Activated CD8-positive, alpha-beta T cell treated with anti-CD3 and anti-CD28 coated beads, Interleukin-2, amount 10 ng/mL, durations not matched to agents 7 days and 5 days (primary cell): ENCODE results near the gene TBX20. TPM values are rescaled to one million over a fixed set of nuclear protein-coding genes. Genes with fewer than 3 reads are reported as not detected.
A peak's percentile ranks its signal among the peaks of the same experiment; 100 is the strongest.

ENCODE experiments used
- ATAC-seq: fragments of 150-1000 bp; cut with Tn5 transposase; one replicate; pipeline ENCODE4 v1.10.0; 2021; ENCODE audit warnings: moderate library complexity
- CTCF ChIA-PET: fragments of 350-600 bp; sonication (Branson Sonifier 250); formaldehyde crosslinking; loops from one replicate; lab custom pipeline; 2021; ENCODE audit warnings: antibody characterized with exemption; lab: Charles Lee
- POLR2A ChIA-PET: fragments of 350-600 bp; sonication (Branson Sonifier 250); formaldehyde crosslinking; loops from one replicate; lab custom pipeline; 2021; ENCODE audit warnings: antibody characterized with exemption; lab: Charles Lee
- DNase-seq: peaks from one replicate; pipeline ENCODE4 v3.0.0-alpha.2; 2020
- H3K27ac Mint-ChIP-seq: one replicate; pipeline ENCODE4 v1.8.0; 2021; ENCODE audit warnings: mild to moderate bottlenecking, mixed read lengths
- H3K27me3 Mint-ChIP-seq: one replicate; pipeline ENCODE4 v1.8.0; 2021; ENCODE audit warnings: low read depth, mixed read lengths
- H3K36me3 Mint-ChIP-seq: one replicate; pipeline ENCODE4 v1.8.0; 2021; ENCODE audit warnings: low read depth, mixed read lengths
- H3K4me1 Mint-ChIP-seq: one replicate; pipeline ENCODE4 v1.8.0; 2021; ENCODE audit warnings: low read depth, mixed read lengths
- H3K4me3 Mint-ChIP-seq: one replicate; pipeline ENCODE4 v1.8.0; 2021; ENCODE audit warnings: mild to moderate bottlenecking, mixed read lengths
- H3K9me3 Mint-ChIP-seq: one replicate; pipeline ENCODE4 v1.8.0; 2022; ENCODE audit warnings: mixed read lengths; ENCODE audit not compliant: insufficient read depth
- total RNA-seq, 2 experiments: library from RNA; stranded (reverse); gene quantifications; one replicate each; pipeline ENCODE4 v1.2.3, GENCODE V29; 2021

Gene TBX20
- total RNA-seq, 2 experiments from 2014 or later, result not detected

- ChIA-PET CTCF (no interaction called here), POLR2A (no interaction called here)
- no peak for ATAC-seq
- DNase-seq, result no peak
- peak overlapping the region; percentile 25 for H3K27ac Mint-ChIP-seq
- H3K9me3 Mint-ChIP-seq, result peaks cover 10% of the 10 kb centered on the region
- peak overlapping the region; percentile 49 for H3K4me3 Mint-ChIP-seq
- H3K36me3 Mint-ChIP-seq, result peaks cover 26% of the 10 kb centered on the region
- peaks cover 25% of the 10 kb centered on the region for H3K4me1 Mint-ChIP-seq
- peaks cover 89% of the 10 kb centered on the region for H3K27me3 Mint-ChIP-seq
Observed at GRCh38 chr7:35254496-35255442, 869 bp upstream of the TBX20 start.

DNA sequence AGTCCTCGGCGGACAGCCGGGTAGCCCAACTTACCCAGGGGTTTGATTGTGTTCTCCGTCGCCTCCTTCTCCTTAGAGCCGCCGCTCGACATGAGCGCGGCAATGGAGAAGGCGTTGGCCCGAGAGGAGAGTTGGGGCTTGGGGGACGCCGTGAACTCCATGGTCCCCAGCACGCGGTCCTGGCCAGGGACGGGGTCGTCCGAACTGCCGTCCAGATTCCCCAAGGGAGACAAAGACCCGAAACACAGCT lies 515 bp downstream of the TBX20 start:
- DNase-seq (no peak), ATAC-seq (no peak)
- Mint-ChIP-seq H3K27me3 (peaks cover 89% of the 10 kb centered on the region), H3K4me1 (peaks cover 25% of the 10 kb centered on the region), H3K27ac (no peak overlapping the region), H3K36me3 (peaks cover 21% of the 10 kb centered on the region), H3K9me3 (peaks cover 10% of the 10 kb centered on the region), H3K4me3 (peak overlapping the region; percentile 51)
- ChIA-PET CTCF (no interaction called here), POLR2A (no interaction called here)

DNA sequence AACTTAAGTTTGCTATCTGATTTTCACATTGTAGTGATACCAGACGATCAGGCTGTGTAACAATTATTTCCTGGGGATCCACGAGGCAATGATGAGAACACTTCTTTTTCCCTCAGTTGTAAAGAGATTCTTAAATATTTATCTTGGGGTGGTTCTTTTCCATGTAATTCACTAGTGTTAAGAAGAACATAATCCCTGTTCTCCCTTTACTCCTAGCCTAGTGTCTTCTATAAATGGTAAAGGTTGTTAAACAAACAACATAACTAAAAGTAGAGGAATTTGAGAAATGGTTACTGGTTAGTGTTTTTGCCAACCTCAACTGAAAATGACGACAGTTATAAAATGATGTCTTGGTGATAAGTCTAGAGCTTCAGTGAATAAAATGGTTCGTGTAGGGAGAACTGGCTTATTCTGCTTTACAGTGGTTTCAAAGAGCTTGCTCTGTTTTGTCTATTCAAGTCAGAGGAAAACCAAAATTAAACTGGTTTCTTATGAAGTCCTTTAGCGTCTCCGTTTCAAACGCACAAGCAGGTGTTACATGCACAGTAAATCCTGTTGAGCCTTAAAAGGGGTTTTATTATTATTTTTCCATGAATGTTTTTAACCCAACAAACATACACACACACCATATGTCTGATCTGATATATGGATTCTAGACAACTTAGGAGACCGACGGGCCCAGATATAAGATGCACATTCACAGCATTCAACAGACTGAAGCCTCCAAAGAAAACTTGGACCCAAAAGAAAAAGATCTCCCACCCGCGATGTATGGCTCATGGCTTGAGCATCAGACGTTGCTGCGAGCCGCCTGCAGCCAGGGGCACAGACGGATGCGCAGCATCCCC lies 1.1 kb downstream of the TBX20 start:
- Mint-ChIP-seq H3K36me3 (peaks cover 20% of the 10 kb centered on the region), H3K4me3 (peak overlapping the region; percentile 51), H3K9me3 (peaks cover 10% of the 10 kb centered on the region), H3K27me3 (peaks cover 86% of the 10 kb centered on the region), H3K27ac (no peak overlapping the region), H3K4me1 (peaks cover 25% of the 10 kb centered on the region)
- POLR2A ChIA-PET, result no interaction called here
- DNase-seq (no peak), ATAC-seq (no peak)
- CTCF ChIA-PET, result no interaction called here

DNA sequence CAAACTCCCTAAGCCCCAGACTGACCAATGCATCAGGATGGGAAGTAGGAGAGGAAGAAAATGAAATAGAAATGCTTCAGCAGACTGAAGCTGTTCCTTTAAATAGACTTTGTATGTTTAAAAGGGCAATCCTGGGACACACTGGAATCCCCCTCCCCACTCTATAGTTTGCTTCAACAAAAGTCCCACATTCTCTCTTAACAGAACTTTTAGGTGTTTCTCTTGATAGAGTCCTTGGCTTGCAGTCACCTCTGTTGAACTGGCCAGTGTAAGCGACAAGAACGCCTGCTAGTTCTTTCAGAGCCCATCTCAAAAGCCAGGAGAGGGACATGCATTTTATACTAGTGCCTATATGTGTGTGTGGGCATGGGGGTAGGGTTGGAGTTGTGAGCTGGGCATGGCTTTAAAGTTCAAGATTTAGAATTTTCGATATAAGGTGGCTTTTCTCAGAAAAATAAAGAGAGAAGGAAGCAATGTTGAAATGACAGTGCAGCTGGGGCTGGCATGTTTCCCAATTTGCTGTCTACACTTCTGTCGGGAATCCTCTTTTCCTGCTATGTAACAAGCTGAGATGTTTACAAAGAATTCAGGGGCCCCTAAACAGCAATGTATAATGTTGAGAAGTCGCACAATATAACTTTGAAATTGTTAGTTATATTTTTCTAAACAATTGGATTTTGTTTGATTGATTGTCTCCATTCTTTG lies 2.1 kb downstream of the TBX20 start:
- Mint-ChIP-seq H3K4me1 (peaks cover 21% of the 10 kb centered on the region), H3K36me3 (peaks cover 20% of the 10 kb centered on the region), H3K27me3 (peaks cover 82% of the 10 kb centered on the region), H3K4me3 (no peak overlapping the region), H3K27ac (no peak overlapping the region), H3K9me3 (peaks cover 5% of the 10 kb centered on the region)
- ChIA-PET POLR2A (no interaction called here), CTCF (no interaction called here)
- ATAC-seq, result no peak
- no peak for DNase-seq

DNA sequence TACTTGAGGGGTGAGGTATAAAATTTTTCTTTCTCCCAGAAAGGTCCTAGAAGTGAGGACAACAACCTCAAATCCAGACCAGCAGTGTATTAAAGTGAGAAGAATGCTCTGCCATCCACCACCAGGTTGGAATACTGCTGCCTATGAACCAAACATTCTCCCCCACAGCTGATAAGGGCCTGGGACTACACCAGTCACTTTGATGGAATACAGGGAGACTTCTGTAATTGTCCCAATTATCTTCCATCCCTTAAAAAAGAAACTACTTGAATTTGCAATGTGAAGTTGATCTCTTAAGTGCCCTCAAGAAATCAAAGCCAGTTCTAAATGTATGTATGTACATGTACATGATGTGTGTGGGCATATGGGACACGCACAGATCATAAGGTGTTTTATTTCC lies 3.0 kb downstream of the TBX20 start:
- no peak overlapping the region for H3K27ac Mint-ChIP-seq
- POLR2A ChIA-PET, result no interaction called here
- H3K4me1 Mint-ChIP-seq, result peaks cover 21% of the 10 kb centered on the region
- DNase-seq (no peak), ATAC-seq (no peak)
- H3K9me3 Mint-ChIP-seq, result no peaks in the 10 kb centered on the region
- peaks cover 74% of the 10 kb centered on the region for H3K27me3 Mint-ChIP-seq
- peaks cover 17% of the 10 kb centered on the region for H3K36me3 Mint-ChIP-seq
- H3K4me3 Mint-ChIP-seq, result no peak overlapping the region
- CTCF ChIA-PET, result interaction anchor here (1.5 kb wide), 1 partner anchor 11 kb away, joined by 5 read pairs; no protein-coding TSS in a partner anchor

DNA sequence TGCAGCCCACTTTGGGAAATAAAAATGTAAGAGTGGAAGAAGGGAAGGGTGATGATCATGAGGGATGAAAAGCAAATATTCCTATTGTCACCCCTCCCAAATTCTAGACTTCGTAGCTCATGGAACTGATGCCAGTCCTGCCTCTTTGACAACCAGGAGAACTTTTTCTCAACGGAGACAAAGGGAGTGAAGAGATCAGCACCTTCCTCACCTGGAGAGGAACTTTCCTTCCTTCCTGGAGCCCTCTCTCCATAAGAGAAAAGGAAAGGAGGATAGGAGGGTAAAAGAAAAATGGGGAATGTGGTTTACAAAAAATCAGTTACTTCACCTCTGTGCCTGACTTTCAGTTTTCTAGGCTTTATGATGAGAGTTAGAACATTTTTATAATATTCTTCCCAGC lies 3.4 kb downstream of the TBX20 start:
- DNase-seq, result no peak
- Mint-ChIP-seq H3K4me3 (no peak overlapping the region), H3K27me3 (peaks cover 69% of the 10 kb centered on the region), H3K27ac (no peak overlapping the region), H3K4me1 (peaks cover 21% of the 10 kb centered on the region), H3K36me3 (peaks cover 15% of the 10 kb centered on the region), H3K9me3 (no peaks in the 10 kb centered on the region)
- CTCF ChIA-PET, result interaction anchor here (1.5 kb wide), 1 partner anchor 12 kb away, joined by 5 read pairs; no protein-coding TSS in a partner anchor
- ATAC-seq, result no peak
- POLR2A ChIA-PET, result no interaction called here

- ChIA-PET POLR2A (no interaction called here), CTCF (interaction anchor here (1.5 kb wide), 1 partner anchor 13 kb away, joined by 5 read pairs; no protein-coding TSS in a partner anchor)
- H3K9me3 Mint-ChIP-seq, result no peaks in the 10 kb centered on the region
- H3K4me1 Mint-ChIP-seq, result peaks cover 20% of the 10 kb centered on the region
- no peak overlapping the region for H3K4me3 Mint-ChIP-seq
- DNase-seq (no peak), ATAC-seq (no peak)
- H3K27ac Mint-ChIP-seq, result no peak overlapping the region
- peaks cover 67% of the 10 kb centered on the region for H3K27me3 Mint-ChIP-seq
- peaks cover 10% of the 10 kb centered on the region for H3K36me3 Mint-ChIP-seq
Observed at GRCh38 chr7:35249537-35249907, 4.4 kb downstream of the TBX20 start.

GRCh38 chr7:35248576-35249536 lies 5.0 kb downstream of the TBX20 start:
- Mint-ChIP-seq H3K27ac (no peak overlapping the region), H3K36me3 (peaks cover 7% of the 10 kb centered on the region), H3K4me3 (no peak overlapping the region), H3K4me1 (peaks cover 17% of the 10 kb centered on the region), H3K9me3 (no peaks in the 10 kb centered on the region), H3K27me3 (peaks cover 66% of the 10 kb centered on the region)
- ChIA-PET CTCF (no interaction called here), POLR2A (no interaction called here)
- DNase-seq (no peak), ATAC-seq (no peak)

DNA sequence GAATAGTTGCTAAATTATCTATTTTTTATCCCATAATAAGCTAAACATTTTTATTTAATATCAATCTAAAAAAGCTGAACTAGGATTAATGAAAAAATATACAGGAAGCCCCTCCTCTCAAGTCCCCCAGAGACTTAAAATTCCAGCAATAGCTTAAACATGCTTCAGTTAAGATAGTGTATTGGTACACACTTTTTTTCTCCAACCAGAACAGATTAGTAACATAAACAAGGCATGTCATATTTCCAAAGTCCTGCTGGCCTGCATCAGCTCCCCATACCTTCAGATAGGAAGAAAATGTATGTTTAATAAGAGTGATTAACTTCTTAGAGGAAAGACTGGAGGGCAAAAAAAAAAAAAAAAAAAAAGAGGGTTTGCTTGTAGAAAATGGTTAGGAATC lies 7.1 kb downstream of the TBX20 start:
- Mint-ChIP-seq H3K27ac (no peak overlapping the region), H3K27me3 (peaks cover 52% of the 10 kb centered on the region), H3K9me3 (no peaks in the 10 kb centered on the region), H3K36me3 (no peaks in the 10 kb centered on the region), H3K4me3 (no peak overlapping the region), H3K4me1 (peaks cover 8% of the 10 kb centered on the region)
- ATAC-seq (no peak), DNase-seq (no peak)
- ChIA-PET POLR2A (no interaction called here), CTCF (no interaction called here)

DNA sequence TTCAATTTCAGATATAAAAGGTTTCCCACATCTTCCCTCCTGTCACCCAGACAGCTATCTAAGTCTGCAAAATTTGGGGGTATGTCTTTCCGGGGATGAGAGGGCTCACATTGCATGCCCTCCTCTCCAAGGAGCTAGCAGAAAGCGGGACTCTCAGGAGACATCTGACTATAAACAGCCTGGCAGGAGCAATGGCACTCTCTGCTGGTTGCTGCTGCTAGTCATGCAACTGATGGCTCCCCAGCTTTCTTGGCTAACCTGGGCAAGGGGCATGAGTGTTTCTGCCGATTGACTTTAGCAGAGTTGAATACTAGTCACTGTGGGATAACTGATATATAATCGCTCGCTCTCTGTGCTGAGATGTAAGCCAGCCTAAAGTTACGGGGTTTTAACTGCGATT lies 12.0 kb downstream of the TBX20 start:
- Mint-ChIP-seq H3K4me3 (no peak overlapping the region), H3K27me3 (peaks cover 21% of the 10 kb centered on the region), H3K9me3 (no peaks in the 10 kb centered on the region), H3K4me1 (no peaks in the 10 kb centered on the region), H3K36me3 (no peaks in the 10 kb centered on the region), H3K27ac (no peak overlapping the region)
- ChIA-PET POLR2A (no interaction called here), CTCF (no interaction called here)
- ATAC-seq (no peak), DNase-seq (no peak)

GRCh38 chr7:35241436-35241835 lies 12.5 kb downstream of the TBX20 start:
- no peak overlapping the region for H3K4me3 Mint-ChIP-seq
- ChIA-PET POLR2A (no interaction called here), CTCF (no interaction called here)
- peaks cover 19% of the 10 kb centered on the region for H3K27me3 Mint-ChIP-seq
- H3K36me3 Mint-ChIP-seq, result no peaks in the 10 kb centered on the region
- H3K9me3 Mint-ChIP-seq, result no peaks in the 10 kb centered on the region
- H3K4me1 Mint-ChIP-seq, result no peaks in the 10 kb centered on the region
- ATAC-seq (no peak), DNase-seq (no peak)
- H3K27ac Mint-ChIP-seq, result no peak overlapping the region
